T-helper 17 cell (primary cell): Measurements from ENCODE around the gene C11orf91. TPM values are rescaled to one million over a fixed set of nuclear protein-coding genes. Genes with fewer than 3 reads are reported as not detected.
"Not testable (repeated sequence)": the region's sequence is repeated elsewhere in the genome, so short reads cannot be mapped to it uniquely, and the experiment has no call there.

ENCODE experiments used
- ATAC-seq: fragments of 150-1000 bp; cut with Tn5 transposase; 2 replicates; pipeline ENCODE4 v1.10.0; 2021; ENCODE audit warnings: mild to moderate bottlenecking, moderate library complexity
- DNase-seq, 3 donors: peaks; one replicate each; pipeline versions ENCODE4 v3.0.0 to v3.0.0-alpha.2; 2020 to 2021
- H3K9me3 ChIP-seq: one replicate; pipeline ENCODE4 v1.7.0; 2013; ENCODE audit warnings: low read length, mild to moderate bottlenecking; ENCODE audit not compliant: control insufficient read depth, poor library complexity, severe bottlenecking
- H3K27ac Mint-ChIP-seq: one replicate; pipeline ENCODE4 v1.8.0; 2022; ENCODE audit warnings: mild to moderate bottlenecking, moderate library complexity, mixed read lengths
- H3K27me3 Mint-ChIP-seq: one replicate; pipeline ENCODE4 v1.8.0; 2022; ENCODE audit warnings: mixed read lengths
- H3K36me3 Mint-ChIP-seq: one replicate; pipeline ENCODE4 v1.8.0; 2022; ENCODE audit warnings: low read depth, mixed read lengths
- H3K4me1 Mint-ChIP-seq: one replicate; pipeline ENCODE4 v1.8.0; 2022; ENCODE audit warnings: mild to moderate bottlenecking, mixed read lengths
- H3K4me3 Mint-ChIP-seq: one replicate; pipeline ENCODE4 v1.8.0; 2022; ENCODE audit warnings: mild to moderate bottlenecking, moderate library complexity, mixed read lengths
- total RNA-seq, 4 donors: library from RNA in 2 of 4; stranded (reverse) in 2 of 4; gene quantifications; one replicate each; pipeline ENCODE4 v1.2.3 and lab custom pipeline; 2022 to 2026

C11orf91 gene
- total RNA-seq, 2 donors from 2014 or later: not detected

DNA sequence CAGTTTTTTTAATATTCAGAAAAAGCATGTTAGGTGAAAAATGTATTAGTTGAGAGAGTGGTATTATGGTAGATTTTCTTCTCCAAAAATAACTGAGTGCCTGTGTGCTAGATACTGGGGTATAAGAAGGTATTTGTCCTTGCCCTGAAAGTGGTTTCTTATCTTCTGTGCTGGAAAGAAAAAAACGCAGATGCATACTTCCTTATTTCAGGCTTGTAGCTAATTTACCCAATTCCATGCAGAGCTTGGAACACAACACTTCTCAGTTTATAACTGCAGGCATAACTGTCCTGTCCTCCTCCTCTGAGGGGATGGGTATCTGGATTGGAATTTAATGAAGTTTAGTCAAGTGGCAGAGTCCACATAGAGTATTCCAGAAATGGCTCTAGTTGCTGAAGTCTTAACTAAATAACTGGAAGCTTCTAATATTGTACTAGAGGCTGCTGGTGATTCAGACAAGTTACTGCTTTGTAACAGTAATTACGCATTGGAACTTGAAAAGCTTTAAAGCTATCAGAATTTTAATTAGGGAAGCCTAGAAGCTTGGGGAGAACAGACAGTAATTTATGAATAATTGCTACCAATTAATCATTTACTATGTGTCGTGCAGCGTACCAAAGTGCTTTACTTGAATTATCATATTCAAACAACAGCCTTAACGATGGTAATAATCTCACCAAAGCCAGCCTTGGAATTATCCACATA, 12.7 kb upstream of the C11orf91 start:
- Mint-ChIP-seq H3K36me3 (peaks cover 2% of the 10 kb centered on the region), H3K4me1 (peaks cover 2% of the 10 kb centered on the region), H3K27me3 (no peaks in the 10 kb centered on the region), H3K27ac (no peak overlapping the region), H3K4me3 (no peak overlapping the region)
- no peaks in the 10 kb centered on the region for H3K9me3 ChIP-seq
- DNase-seq (no peak), ATAC-seq (no peak)

DNA sequence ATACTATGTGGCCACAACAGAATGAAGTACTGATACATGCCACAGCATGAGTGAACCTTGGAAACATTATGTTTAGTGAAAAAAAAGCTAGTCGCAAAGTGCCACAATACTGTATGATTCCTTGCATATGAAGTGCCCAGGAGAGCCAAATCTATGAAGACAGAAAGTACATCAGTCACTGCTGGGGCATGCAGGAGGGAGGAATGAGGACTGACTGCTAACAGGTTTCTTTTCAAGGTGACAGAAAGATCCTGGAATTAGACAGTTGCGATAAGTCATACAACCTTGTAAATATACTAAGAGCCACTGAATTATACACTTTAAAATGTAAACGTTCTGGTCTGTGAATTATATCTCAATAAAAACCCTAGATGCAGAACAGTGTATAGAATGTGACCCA, 11.8 kb upstream of the C11orf91 start:
- no peak overlapping the region for H3K27ac Mint-ChIP-seq
- H3K27me3 Mint-ChIP-seq: no peaks in the 10 kb centered on the region
- H3K4me3 Mint-ChIP-seq: no peak overlapping the region
- H3K9me3 ChIP-seq: no peaks in the 10 kb centered on the region
- peaks cover 2% of the 10 kb centered on the region for H3K4me1 Mint-ChIP-seq
- peaks cover 2% of the 10 kb centered on the region for H3K36me3 Mint-ChIP-seq
- DNase-seq (no peak), ATAC-seq (no peak)

GRCh38 chr11:33709466-33709865, 8.8 kb upstream of the C11orf91 start:
- no peak for DNase-seq
- H3K4me1 Mint-ChIP-seq: peaks cover 6% of the 10 kb centered on the region
- no peaks in the 10 kb centered on the region for H3K27me3 Mint-ChIP-seq
- no peak overlapping the region for H3K27ac Mint-ChIP-seq
- H3K9me3 ChIP-seq: no peaks in the 10 kb centered on the region
- H3K4me3 Mint-ChIP-seq: no peak overlapping the region
- no peaks in the 10 kb centered on the region for H3K36me3 Mint-ChIP-seq
- ATAC-seq: no peak

DNA sequence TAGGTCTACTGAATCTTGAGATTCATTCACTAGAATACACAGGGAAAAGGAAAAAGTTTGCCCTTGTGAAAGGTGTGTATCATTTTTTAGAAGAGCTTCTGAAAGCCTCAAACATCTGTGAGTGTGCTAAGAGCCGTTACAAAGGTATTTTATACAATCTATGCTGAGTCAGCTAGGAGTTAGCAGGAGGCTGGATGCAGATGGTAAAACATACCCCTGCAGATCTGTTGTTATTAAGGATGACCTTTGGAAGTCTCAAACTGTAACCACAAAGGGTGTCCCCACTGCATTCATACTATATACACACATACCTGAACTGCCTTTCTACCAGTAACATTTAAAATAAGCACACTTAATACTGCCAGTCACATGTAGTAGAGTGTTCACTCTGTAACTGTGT, 8.4 kb upstream of the C11orf91 start:
- Mint-ChIP-seq H3K27ac (no peak overlapping the region), H3K4me1 (peaks cover 6% of the 10 kb centered on the region), H3K27me3 (no peaks in the 10 kb centered on the region), H3K36me3 (no peaks in the 10 kb centered on the region), H3K4me3 (no peak overlapping the region)
- DNase-seq (no peak), ATAC-seq (no peak)
- no peaks in the 10 kb centered on the region for H3K9me3 ChIP-seq

DNA sequence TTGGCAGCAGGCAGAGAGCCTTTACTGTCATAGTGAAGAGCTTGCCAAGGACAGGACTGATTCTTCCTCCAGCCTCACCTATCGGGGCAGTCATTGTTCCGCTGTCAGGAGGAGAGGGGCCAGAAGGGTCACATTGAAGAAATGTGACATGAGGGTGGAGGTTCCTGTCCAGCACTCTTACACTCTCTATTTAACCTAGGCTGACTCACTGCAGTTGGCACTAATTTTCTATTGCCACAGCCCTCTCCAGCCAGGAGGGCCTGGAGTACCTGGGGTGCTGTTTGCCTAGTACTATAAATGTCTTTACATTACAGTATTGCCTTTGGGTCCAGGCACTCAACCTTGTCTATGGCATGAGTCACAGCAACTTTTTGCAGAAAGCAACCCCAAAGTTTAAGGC, 7.2 kb upstream of the C11orf91 start:
- not testable (repeated sequence) for H3K27me3 Mint-ChIP-seq, ATAC-seq, DNase-seq, H3K36me3 Mint-ChIP-seq, H3K27ac Mint-ChIP-seq, H3K4me1 Mint-ChIP-seq, H3K9me3 ChIP-seq
- peak overlapping the region; percentile 36 for H3K4me3 Mint-ChIP-seq

- no peaks in the 10 kb centered on the region for H3K9me3 ChIP-seq
- Mint-ChIP-seq H3K4me1 (peaks cover 8% of the 10 kb centered on the region), H3K36me3 (no peaks in the 10 kb centered on the region), H3K4me3 (no peak overlapping the region), H3K27me3 (no peaks in the 10 kb centered on the region), H3K27ac (no peak overlapping the region)
- DNase-seq (no peak), ATAC-seq (no peak)
These were observed 6.3 kb upstream of the C11orf91 start for GRCh38 chr11:33706966-33707365.

DNA sequence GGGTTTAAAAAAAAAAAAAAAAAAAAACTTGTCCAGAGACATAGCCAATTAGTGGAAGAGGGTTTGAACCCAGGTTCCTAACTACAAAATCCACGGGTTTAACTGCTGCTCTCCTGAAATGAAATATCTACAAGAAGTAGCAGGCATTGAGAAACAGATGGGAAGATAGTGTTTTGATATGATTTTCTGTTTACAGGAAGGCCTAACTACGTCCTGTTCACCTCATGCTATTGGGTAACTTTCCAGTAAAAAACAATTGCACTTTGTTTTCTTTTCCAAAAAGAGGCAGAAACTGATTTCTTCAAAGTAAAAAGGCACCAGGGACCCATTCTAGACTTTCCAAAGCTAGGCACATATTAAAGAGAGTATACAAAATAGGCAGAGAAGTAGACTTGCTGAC, 5.9 kb upstream of the C11orf91 start:
- Mint-ChIP-seq H3K27me3 (no peaks in the 10 kb centered on the region), H3K27ac (no peak overlapping the region), H3K36me3 (no peaks in the 10 kb centered on the region), H3K4me1 (peaks cover 8% of the 10 kb centered on the region), H3K4me3 (no peak overlapping the region)
- ATAC-seq (no peak), DNase-seq (no peak)
- H3K9me3 ChIP-seq: no peaks in the 10 kb centered on the region

- H3K36me3 Mint-ChIP-seq: no peaks in the 10 kb centered on the region
- H3K27me3 Mint-ChIP-seq: no peaks in the 10 kb centered on the region
- ATAC-seq (no peak), DNase-seq (no peak)
- H3K4me3 Mint-ChIP-seq: no peak overlapping the region
- H3K9me3 ChIP-seq: no peaks in the 10 kb centered on the region
- no peak overlapping the region for H3K27ac Mint-ChIP-seq
- peaks cover 23% of the 10 kb centered on the region for H3K4me1 Mint-ChIP-seq
These were observed 3.8 kb upstream of the C11orf91 start for GRCh38 chr11:33704240-33705002.

- peaks cover 23% of the 10 kb centered on the region for H3K4me1 Mint-ChIP-seq
- H3K9me3 ChIP-seq: no peaks in the 10 kb centered on the region
- no peak for ATAC-seq
- no peak overlapping the region for H3K4me3 Mint-ChIP-seq
- H3K27ac Mint-ChIP-seq: no peak overlapping the region
- no peaks in the 10 kb centered on the region for H3K36me3 Mint-ChIP-seq
- no peak for DNase-seq
- H3K27me3 Mint-ChIP-seq: no peaks in the 10 kb centered on the region
These were observed 3.2 kb upstream of the C11orf91 start for GRCh38 chr11:33703788-33704187.

DNA sequence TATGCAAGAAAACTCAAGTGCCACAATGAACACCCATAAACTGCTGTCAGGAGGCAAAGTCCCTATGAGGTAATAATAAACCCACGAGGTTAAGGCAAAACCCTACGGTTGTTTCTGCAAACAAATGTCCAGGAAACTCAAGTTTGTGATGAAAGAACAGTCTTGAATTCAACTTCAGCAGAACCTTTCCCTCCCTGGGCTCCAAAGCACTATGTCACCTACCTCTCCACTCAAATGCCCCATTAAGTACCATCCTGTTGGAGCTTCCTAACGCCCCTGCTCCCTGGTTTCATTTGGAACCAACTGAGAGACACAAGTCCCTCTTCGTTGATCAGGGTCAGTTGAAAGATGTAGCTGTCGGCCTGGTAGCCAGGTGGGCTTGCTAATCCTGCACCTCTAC, 2.6 kb upstream of the C11orf91 start:
- no peak for DNase-seq
- ATAC-seq: no peak
- H3K4me3 Mint-ChIP-seq: no peak overlapping the region

GRCh38 chr11:33701302-33702230, 940 bp upstream of the C11orf91 start:
- Mint-ChIP-seq H3K4me3 (peak overlapping the region; percentile 90), H3K27ac (peak overlapping the region; percentile 45), H3K36me3 (peaks cover 2% of the 10 kb centered on the region), H3K27me3 (peaks cover 10% of the 10 kb centered on the region), H3K4me1 (peaks cover 24% of the 10 kb centered on the region)
- no peak for DNase-seq
- no peak for ATAC-seq
- H3K9me3 ChIP-seq: no peaks in the 10 kb centered on the region

More for the DNA sequence above, 2.6 kb upstream of the C11orf91 start:
- Mint-ChIP-seq H3K4me1 (peaks cover 21% of the 10 kb centered on the region), H3K27me3 (no peaks in the 10 kb centered on the region), H3K27ac (no peak overlapping the region), H3K36me3 (no peaks in the 10 kb centered on the region)
- no peaks in the 10 kb centered on the region for H3K9me3 ChIP-seq

- H3K27ac Mint-ChIP-seq: no peak overlapping the region
- no peaks in the 10 kb centered on the region for H3K9me3 ChIP-seq
- peaks cover 29% of the 10 kb centered on the region for H3K4me1 Mint-ChIP-seq
- peaks cover 6% of the 10 kb centered on the region for H3K36me3 Mint-ChIP-seq
- peak overlapping the region; percentile 90 for H3K4me3 Mint-ChIP-seq
- ATAC-seq (no peak), DNase-seq (no peak)
- H3K27me3 Mint-ChIP-seq: peaks cover 24% of the 10 kb centered on the region
These were observed 544 bp downstream of the C11orf91 start for GRCh38 chr11:33700063-33700501.

DNA sequence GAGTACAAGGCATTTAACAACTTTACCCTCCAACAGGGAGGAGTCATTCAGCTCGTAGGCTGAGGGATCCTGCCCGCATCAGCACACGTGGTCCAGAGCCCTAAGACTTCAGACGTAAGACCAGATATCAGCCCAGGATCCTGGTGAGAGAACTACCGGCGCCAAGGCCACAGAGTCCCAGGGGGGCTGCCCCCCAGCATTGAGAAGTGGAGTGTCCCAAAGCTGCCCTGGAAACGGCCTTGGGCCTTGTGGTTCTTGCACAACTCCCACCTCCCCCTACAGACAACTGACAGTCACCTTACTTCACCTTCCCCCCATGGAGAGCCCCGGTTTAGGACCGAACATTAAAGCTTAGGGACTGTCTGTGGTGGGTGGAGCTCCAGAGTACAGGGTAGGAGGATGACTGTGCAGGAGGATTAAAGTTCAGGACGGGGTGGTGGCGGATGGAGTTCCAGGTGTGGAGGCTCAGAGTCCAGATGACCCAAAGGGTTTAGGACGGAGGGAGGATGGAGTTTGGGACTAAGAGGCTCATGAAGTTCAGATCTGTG, 1.0 kb downstream of the C11orf91 start:
- H3K27me3 Mint-ChIP-seq: peaks cover 24% of the 10 kb centered on the region
- H3K4me1 Mint-ChIP-seq: peaks cover 29% of the 10 kb centered on the region
- no peak overlapping the region for H3K27ac Mint-ChIP-seq
- DNase-seq (no peak), ATAC-seq (no peak)
- peak overlapping the region; percentile 90 for H3K4me3 Mint-ChIP-seq
- H3K9me3 ChIP-seq: no peaks in the 10 kb centered on the region
- peaks cover 6% of the 10 kb centered on the region for H3K36me3 Mint-ChIP-seq
